Activated CD8-positive, alpha-beta memory T cell treated with anti-CD3 and anti-CD28 coated beads, Interleukin-2, amount 50 U/mL, for 24 hours (primary cell): ENCODE results near the gene NFATC2.

Source experiments
- DNase-seq: peaks from one replicate; pipeline ENCODE4 v3.0.0-alpha.2; 2020; ENCODE audit errors: extremely low read depth

NFATC2 gene

GRCh38 chr20:51430198-51430950, 112.1 kb downstream of the NFATC2 start:
- DNase-seq, result no peak

DNA sequence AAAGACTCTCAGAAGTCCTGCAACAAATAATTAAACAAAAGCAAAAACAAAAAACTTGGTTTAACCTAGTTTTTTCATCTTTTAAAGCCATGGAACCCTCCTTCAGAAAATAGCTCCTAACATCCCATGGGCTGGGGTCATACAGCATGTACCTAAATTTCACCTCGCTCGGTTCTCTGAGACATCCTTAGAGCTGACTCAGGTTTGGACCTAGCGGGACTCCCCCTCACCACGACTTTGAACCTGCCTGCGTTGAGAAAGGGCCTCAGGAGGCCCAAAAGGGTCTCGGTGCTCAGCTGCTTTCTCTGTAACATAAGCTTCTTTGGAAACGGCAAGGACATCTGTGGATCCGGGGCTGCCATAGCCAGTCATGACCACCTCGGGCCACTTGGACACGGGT, 112.8 kb downstream of the NFATC2 start:
- no peak for DNase-seq

DNA sequence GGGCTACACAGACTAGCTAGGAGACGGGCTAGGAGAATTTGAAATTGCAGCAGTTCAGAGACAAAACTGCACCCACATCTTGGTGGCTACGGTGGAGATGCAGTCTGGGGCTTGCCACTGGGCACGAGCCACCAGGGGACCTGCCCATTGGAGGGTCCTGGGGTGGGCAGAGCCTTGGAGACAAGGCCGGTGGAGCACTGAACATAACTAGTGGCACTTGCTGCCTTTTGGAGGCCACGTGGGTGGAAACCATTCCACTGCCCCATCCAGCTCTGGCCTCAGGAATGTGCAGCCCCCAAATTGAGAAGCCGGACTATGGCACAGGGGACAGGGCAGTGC, 113.4 kb downstream of the NFATC2 start:
- DNase-seq, result no peak

DNA sequence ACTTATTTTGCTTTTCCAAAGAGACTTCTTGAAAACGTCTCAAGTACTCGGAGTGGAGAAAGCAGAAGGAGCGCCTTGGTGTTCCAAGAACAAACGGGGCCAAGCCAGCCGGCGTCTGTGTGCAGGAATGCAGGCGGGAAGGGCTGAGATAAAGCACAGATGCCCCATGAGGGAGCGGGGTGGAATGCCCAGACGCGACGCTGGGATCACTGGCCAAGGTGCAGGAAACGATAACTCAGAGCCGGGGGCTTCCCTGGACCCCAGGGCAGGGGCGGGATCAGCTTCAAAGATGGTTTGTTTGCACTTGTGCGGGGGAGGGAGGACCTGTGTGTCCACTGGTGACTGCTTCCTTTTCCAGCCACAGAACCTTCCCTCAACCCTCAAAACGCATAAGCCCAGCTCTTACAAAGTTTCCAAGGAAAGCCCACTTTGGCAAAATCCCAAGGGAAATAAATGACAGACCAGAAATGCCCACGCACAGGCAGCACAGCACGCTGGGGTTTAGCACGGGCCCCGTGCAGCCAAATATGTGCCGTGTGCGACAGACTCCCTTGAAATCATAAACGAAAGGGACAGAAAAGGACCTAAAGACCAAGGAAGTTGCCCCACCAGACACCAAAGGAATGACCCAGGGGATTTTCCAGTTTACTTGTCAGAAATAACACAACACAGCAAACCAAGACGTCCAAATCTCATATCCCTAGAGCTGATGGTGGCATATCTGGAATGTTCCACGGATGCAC, 113.9 kb downstream of the NFATC2 start:
- DNase-seq, result no peak

DNA sequence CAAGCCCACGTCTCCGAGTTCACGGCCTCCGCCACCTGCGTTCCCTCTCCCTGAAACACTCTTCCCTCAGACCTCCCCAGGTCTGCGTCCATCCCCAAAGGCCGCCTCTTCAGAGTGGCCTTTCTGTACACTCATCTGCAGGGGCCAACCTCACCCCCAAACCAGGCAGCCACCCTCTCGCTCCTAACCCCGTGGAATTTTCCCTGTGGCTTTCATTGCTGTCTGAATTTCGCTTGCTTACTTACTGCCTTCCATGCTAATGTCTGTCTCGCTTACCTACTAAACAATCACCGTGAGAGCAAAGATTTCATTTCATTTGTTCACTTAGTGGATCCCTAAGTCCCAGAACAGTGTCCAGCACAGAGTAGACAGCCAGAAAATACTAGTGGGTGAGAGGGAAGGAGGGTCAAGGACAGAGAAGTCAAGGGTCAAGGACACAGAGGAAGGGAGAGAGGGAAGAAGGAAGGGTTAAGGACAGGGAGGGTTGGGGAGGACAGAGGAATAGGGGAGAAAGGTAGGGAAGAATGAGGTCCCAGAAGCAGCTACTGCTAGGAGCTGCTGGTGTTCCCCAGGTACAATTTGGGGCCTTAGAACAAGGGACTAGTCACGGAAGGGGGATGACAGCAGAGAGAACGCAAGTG, 114.7 kb downstream of the NFATC2 start:
- no peak for DNase-seq

DNA sequence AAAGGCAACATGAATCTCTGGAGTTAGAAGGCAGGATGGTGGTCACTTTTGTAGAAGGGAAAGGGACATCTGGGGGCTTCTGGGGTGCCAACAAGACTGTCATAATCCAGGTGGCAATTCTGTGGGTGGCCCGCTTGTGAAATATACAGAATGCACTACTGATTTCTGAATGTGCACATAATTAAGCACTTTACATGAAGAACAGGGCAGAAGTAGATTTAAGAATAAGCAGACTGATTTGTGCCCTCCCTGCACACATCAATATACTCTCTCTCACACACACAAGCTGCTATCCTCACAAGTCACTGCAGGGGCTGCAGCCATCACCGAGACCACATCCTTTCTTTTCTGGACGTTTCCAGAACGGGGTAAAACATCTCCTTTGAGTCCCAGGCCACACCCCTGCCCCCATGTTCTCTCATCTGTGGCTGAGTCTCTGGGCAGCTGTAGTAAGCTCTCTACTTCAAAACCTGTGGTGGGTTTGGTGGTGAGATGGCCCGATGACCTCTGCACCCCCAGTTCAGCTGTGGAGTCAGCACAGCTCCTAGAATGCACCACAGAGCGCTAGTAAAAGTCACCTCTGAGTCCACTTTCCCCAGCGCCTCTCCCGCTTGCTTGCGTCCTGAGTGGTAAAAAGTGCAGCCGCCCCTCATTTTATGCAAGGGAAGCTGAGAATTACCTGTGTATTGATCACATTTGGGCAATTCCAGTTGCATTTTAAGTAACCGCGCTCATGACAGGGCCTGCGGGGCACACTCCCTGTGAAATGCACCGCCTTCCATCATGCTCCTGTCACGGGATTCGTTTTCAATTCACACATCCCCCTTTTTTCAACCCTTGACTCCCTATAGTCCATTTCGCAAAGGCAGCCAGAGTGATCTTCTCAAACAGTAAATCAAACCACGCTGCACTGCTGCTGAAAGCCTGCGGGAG, 115.5 kb downstream of the NFATC2 start:
- no peak for DNase-seq

GRCh38 chr20:51425347-51426106, 117.0 kb downstream of the NFATC2 start:
- DNase-seq, result no peak

GRCh38 chr20:51424270-51425117, 118.0 kb downstream of the NFATC2 start:
- no peak for DNase-seq

GRCh38 chr20:51423810-51424209, 118.7 kb downstream of the NFATC2 start:
- no peak for DNase-seq

DNA sequence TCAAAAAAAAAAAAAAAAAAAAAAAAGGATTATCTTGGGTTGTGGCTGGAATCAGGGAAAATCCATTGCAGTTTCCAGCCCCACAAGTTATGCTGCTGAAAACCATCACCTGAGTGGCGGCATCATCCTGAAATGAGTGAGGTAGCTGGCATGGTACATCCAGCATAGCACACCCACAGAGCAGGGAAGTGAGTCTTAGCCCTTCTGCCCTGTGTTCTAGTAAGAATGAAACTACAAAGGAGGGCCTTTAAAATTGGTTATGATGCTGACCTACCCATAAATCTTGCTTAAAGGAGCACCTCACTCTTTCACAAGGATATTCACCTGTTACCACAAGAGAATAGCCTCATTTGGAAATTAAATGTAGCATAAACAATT, 119.2 kb downstream of the NFATC2 start:
- no peak for DNase-seq

DNA sequence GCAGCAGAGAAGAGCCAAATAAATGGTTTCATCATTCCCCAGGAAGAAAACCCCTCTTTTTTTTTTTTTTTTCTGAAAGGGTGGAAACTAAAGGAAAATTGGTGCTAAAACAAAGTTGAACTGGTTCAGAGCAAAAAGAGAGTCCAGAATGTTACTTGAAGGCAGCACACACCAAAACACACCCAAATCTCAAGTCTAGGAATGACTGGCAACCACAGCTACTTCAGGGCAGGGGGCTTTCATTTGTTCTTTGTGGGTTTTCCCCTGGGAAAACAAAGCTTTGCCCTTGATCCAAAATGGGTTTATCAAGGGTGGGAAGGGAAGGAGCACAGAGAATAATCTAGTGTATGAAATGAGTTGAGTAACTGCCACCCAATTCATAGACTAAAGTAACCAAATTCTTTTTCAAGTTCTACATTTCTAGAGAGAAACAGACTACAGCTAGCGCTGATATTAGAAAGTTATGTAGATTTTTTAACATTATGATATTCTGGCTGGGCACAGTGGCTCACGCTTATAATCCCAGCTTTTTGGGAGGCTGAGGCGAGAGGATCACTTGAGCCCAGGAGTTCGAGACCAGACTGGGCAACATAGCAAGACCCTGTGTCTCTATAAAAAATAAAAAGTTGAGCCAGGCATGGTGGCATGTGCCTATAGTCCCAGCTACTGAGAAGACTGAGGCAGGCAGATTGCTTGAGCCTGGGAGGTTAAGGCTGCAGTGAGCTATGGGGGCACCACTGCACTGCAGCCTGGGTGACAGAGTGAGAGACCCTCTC, 119.8 kb downstream of the NFATC2 start:
- no peak for DNase-seq

DNA sequence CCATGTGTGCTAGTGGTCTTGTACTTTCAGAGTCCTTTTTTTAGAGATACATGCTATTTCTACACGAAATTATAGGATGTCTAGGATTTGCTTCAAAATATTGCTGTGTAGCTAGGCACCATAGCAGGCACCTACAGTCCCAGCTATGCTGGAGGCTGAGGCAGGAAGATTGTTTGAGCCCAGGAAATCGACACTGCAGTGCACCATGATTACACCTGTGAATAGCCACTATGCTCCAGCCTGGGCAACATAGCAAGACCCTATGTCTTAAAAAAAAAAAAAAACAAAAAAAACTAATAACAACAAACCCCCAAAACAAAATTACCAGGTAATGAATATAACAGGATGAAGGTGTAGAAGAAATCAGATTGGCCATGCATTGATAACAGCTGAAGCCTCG, 121.7 kb downstream of the NFATC2 start:
- DNase-seq, result no peak

DNA sequence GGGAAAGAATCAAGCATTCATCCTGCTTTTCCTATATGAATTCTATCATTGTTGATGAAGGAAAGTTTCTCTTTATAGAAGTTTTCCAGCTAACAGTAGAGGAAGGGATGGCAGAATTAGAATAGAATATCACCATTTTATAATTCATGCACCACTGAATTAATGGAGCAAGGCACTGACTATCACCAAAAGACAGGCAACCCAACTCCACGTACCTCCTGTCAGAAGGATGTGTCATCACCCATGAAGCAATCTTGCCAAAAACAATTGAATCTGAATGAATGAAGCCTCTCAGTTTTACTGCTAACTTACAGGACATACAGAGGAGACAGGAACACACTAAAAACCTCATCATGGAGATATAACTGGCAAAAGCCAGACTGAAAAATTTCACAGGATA, 122.4 kb downstream of the NFATC2 start:
- no peak for DNase-seq

GRCh38 chr20:51419646-51420045, 122.9 kb downstream of the NFATC2 start:
- no peak for DNase-seq

DNA sequence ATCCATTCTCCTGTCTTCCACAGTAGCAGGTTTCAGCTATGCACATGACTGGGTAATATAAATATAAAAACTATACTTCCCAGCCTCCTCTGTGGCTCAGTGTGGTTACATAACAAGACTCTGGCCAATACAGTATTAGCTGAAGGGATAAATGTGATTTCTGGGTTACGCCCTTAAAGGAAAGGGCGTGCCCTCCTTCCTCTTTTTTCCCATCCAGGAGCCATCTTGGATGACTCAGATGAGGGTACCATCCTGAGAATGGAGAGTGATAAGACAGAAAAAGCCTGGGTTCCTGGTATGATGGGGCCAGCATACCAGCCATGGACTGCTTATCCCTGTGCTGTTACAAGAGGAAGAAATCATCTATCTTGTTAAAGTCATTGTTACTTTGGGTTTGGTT, 123.3 kb downstream of the NFATC2 start:
- no peak for DNase-seq

- no peak for DNase-seq
Observed at GRCh38 chr20:51418137-51418529, 124.4 kb downstream of the NFATC2 start.

- no peak for DNase-seq
Observed at GRCh38 chr20:51417250-51418136, 125.0 kb downstream of the NFATC2 start.

DNA sequence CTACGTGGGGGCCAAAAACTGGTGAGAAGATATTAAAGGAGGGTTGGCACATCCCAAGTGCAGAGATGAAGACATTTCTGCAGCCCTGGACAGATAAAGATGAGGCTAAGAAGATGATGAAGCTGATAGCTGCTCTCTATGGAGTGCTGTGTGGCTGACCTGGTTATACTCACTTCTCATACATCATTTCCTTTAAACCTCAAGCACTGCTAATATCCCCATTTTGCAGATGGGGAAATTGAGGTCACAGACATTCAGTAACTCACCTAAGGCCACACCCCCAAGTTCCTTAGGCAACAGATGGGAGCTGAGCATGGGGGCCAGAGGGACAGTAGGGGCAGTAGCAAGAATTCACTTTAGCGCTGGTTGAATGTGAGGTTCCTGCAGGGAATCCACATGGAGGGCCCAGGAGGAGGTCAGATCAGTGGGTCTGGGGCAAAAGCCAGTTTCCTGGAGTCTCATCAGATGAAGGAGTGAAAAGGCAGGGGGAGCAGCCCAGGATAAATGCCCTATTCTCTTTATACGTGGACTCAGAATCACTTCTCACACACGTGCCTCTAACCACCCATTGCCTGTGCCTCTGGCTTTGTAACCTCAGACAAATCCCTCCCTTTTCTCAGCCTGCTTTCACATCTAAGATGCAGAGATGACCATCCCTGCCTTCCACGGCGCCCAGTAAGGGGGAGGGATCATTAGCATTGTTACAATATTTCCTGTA, 125.8 kb downstream of the NFATC2 start:
- DNase-seq, result no peak
